Transverse colon (tissue), 4 donors: ENCODE data around the gene RAB3GAP2. TPM values are rescaled to one million over a fixed set of nuclear protein-coding genes. Genes with fewer than 3 reads are reported as not detected.

ENCODE experiments used
- DNase-seq: peaks from one replicate; pipeline ENCODE4 v3.0.0-alpha.2; 2019
- H3K27ac ChIP-seq, 4 donors: fragments of 200-600 bp; sonication (generic); 2 replicates each; pipeline ENCODE4 v1.5.1; 2016 to 2018; ENCODE audit warnings: inconsistent platforms in 4 of 4
- H3K27me3 ChIP-seq: fragments of 200-600 bp; sonication (generic); 2 replicates; pipeline ENCODE4 v1.5.1; 2017; ENCODE audit warnings: inconsistent platforms
- H3K36me3 ChIP-seq, 4 donors: fragments of 200-600 bp; sonication (generic); 2 replicates each; pipeline ENCODE4 v1.5.1; 2017 to 2019; ENCODE audit warnings: inconsistent platforms in 4 of 4
- H3K4me1 ChIP-seq, 4 donors: fragments of 200-600 bp; sonication (generic); 2 replicates each; pipeline ENCODE4 v1.5.1; 2017 to 2020; ENCODE audit warnings: inconsistent platforms in 4 of 4
- H3K4me3 ChIP-seq, 4 donors: fragments of 200-600 bp; sonication (generic); 1 replicate in 1 of 4; 2 replicates in 3 of 4; pipeline versions ENCODE4 v1.5.1 to v1.6.1; 2017 to 2019; ENCODE audit warnings: inconsistent platforms in 4 of 4
- H3K9me3 ChIP-seq, 2 donors: fragments of 200-600 bp; sonication (generic); 2 replicates each; pipeline ENCODE4 v1.5.1; 2017 to 2019; ENCODE audit warnings: inconsistent platforms in 2 of 2
- CTCF ChIP-seq, 5 experiments: fragments of 200-600 bp in 3 of 5; fragments of 450-650 bp in 2 of 5; sonication (generic) in 3 of 5; IDR thresholded peaks; 1 replicate in 2 of 5; 2 replicates in 3 of 5; pipeline ENCODE4 v1.5.1; 2016 to 2017; ENCODE audit warnings: antibody characterized with exemption in 5 of 5, inconsistent platforms in 3 of 5, mild to moderate bottlenecking in 2 of 5, moderate library complexity in 1 of 5
- EP300 ChIP-seq: sonication (generic); formaldehyde crosslinking; IDR thresholded peaks from one replicate; pipeline ENCODE4 v1.6.1; 2017; ENCODE audit warnings: antibody characterized with exemption, low read depth
- POLR2A ChIP-seq: fragments of 450-650 bp; IDR thresholded peaks from one replicate; pipeline ENCODE4 v1.6.1; 2016; ENCODE audit warnings: antibody characterized with exemption, mild to moderate bottlenecking, moderate library complexity
- POLR2AphosphoS5 ChIP-seq, 3 donors: sonication (generic); formaldehyde crosslinking; IDR thresholded peaks; one replicate each; pipeline ENCODE4 v1.6.1; 2016; ENCODE audit warnings: antibody characterized with exemption in 3 of 3
- WGBS, 2 donors: methylation state at CpG; one replicate each; pipeline ENCODE4 v1.1.5; 2018; ENCODE audit warnings: low coverage in 1 of 2; 5-methylcytosine and 5-hydroxymethylcytosine counted together
- in situ Hi-C, 4 donors: fragments of 200-750 bp; cut with MboI; loops; one replicate each; pipeline versions ENCODE4 v1.15.0 to v1.15.1; 2017; ENCODE audit warnings: low sequenced_read_pairs in 3 of 4, low pct_ligation_motif_present in 1 of 4, low pct_unique_long_range_greater_than_20kb in 1 of 4
- intact Hi-C: fragments of 100-400 bp; cut with DNase I; formaldehyde crosslinking; loops from one replicate; pipeline ENCODE4 v1.15.1; 2023; ENCODE audit warnings: low total_unique reads
- total RNA-seq, 4 donors: library from RNA; depleted of rRNA; stranded (reverse); fragments of >200 nt; gene quantifications; one replicate each; pipeline ENCODE4 v1.1.0, GENCODE V29; 2016

Gene RAB3GAP2
- total RNA-seq, 4 donors from 2014 or later, result 17.6 to 28.1 (median 23.9) TPM

GRCh38 chr1:220151454-220151853 is 120.8 kb downstream of the RAB3GAP2 start:
- no peak for DNase-seq
- Histone ChIP-seq H3K27me3 (no peaks in the 10 kb centered on the region), H3K4me1 (peaks cover 0 to 3% (median 0%) of the 10 kb centered on the region in 4 donors), H3K9me3 (no peaks in the 10 kb centered on the region), H3K4me3 (no peak overlapping the region), H3K36me3 (peaks cover 0 to 33% (median 8%) of the 10 kb centered on the region in 4 donors), H3K27ac (no peak overlapping the region)
- no peak for TF ChIP-seq CTCF (IDR thresholded peaks at IDR 0.05)
- TF ChIP-seq EP300, result no peak
- no peak for TF ChIP-seq POLR2A
- TF ChIP-seq POLR2AphosphoS5 (IDR thresholded peaks at IDR 0.05), result no peak
- in situ Hi-C loops, result no loop called here
- intact Hi-C loops, result no loop called here
- WGBS, 2 donors, result 72 to 78% methylated on average over 3 of the region's 3 CpGs

GRCh38 chr1:220149742-220150141 is 122.5 kb downstream of the RAB3GAP2 start:
- TF ChIP-seq POLR2AphosphoS5 (IDR thresholded peaks at IDR 0.05) (no peak), CTCF (IDR thresholded peaks at IDR 0.05) (no peak), EP300 (no peak), POLR2A (no peak)
- no peak for DNase-seq
- Histone ChIP-seq H3K9me3 (no peaks in the 10 kb centered on the region), H3K27me3 (no peaks in the 10 kb centered on the region), H3K4me1 (peaks cover 0 to 3% (median 0%) of the 10 kb centered on the region in 4 donors), H3K27ac (no peak overlapping the region), H3K36me3 (peaks cover 0 to 21% (median 8%) of the 10 kb centered on the region in 4 donors), H3K4me3 (no peak overlapping the region)
- intact Hi-C loops, result no loop called here
- WGBS, 2 donors, result 75 to 83% methylated on average over 1 of the region's 1 CpG
- in situ Hi-C loops, result no loop called here

GRCh38 chr1:220144051-220144450 is 128.2 kb downstream of the RAB3GAP2 start:
- Histone ChIP-seq H3K4me1 (no peaks in the 10 kb centered on the region), H3K27ac (no peak overlapping the region), H3K9me3 (no peaks in the 10 kb centered on the region), H3K36me3 (peaks cover 0 to 34% (median 10%) of the 10 kb centered on the region in 4 donors), H3K4me3 (no peak overlapping the region), H3K27me3 (no peaks in the 10 kb centered on the region)
- WGBS, 2 donors, result 88 to 94% methylated on average over 5 of the region's 5 CpGs
- DNase-seq, result no peak
- in situ Hi-C loops (no loop called here), intact Hi-C loops (no loop called here)
- TF ChIP-seq POLR2A (no peak), CTCF (IDR thresholded peaks at IDR 0.05) (no peak), POLR2AphosphoS5 (IDR thresholded peaks at IDR 0.05) (no peak), EP300 (no peak)

- peaks cover 0 to 48% (median 4%) of the 10 kb centered on the region in 4 donors for H3K36me3 ChIP-seq
Observed at GRCh38 chr1:220139966-220140365, 132.3 kb downstream of the RAB3GAP2 start.

More at GRCh38 chr1:220139966-220140365, 132.3 kb downstream of the RAB3GAP2 start:
- in situ Hi-C loops, result no loop called here
- WGBS, 2 donors, result 89 to 91% methylated on average over 6 of the region's 6 CpGs
- DNase-seq, result no peak
- Histone ChIP-seq H3K27me3 (no peaks in the 10 kb centered on the region), H3K27ac (no peak overlapping the region), H3K9me3 (no peaks in the 10 kb centered on the region), H3K4me3 (no peak overlapping the region), H3K4me1 (peaks cover 0 to 12% (median 6%) of the 10 kb centered on the region in 4 donors)
- intact Hi-C loops, result no loop called here
- TF ChIP-seq POLR2AphosphoS5 (IDR thresholded peaks at IDR 0.05), result no peak
- TF ChIP-seq POLR2A, result no peak
- no peak for TF ChIP-seq EP300
- TF ChIP-seq CTCF (IDR thresholded peaks at IDR 0.05), result no peak
